A204.1 (cell line): Measurements from ENCODE around the gene GRIK3.

ENCODE experiments used
- FAIRE-seq: peaks from 2 replicates; lab custom pipeline; 2012; peaks lifted over from hg19 to GRCh38; lab: Jason Lieb, UNC

Gene GRIK3

DNA sequence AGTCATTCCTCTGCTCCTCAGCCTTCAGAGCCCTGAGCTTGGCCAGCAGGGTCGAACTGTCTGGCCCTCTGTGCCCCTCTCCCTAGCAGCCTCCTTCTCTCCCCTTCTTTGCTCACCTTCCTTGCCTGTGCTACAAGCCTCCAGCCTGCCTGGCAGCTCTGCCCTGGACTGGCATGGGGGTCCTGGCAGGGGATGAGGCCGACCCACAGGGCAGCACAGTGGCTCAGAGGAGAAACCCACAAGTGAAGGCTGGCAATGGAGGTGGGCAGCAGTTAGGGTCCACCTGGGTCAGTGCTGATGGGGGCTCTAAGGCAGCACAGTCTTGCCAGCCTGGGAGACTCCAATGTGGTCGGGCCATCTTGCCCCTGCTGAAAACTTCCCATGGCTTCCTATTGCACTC, 274.2 kb downstream of the GRIK3 start:
- no peak for FAIRE-seq

DNA sequence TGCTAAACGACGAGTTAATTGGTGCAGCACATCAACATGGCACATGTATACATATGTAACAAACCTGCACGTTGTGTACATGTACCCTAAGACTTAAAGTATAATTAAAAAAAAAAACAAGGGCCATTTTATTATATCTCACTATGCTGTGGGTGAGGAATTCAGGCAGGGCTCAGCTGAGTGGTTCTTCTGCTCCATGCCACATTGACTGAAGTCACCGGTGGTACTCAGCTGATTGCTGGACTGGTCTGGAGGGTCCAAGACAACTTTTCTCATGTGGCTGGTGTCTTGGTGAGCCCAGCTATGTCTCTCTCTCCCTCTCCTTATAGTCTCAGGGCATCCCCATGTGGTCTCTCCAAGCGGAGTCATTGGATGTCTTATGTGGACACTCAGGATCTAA, 275.0 kb downstream of the GRIK3 start:
- FAIRE-seq = no peak

DNA sequence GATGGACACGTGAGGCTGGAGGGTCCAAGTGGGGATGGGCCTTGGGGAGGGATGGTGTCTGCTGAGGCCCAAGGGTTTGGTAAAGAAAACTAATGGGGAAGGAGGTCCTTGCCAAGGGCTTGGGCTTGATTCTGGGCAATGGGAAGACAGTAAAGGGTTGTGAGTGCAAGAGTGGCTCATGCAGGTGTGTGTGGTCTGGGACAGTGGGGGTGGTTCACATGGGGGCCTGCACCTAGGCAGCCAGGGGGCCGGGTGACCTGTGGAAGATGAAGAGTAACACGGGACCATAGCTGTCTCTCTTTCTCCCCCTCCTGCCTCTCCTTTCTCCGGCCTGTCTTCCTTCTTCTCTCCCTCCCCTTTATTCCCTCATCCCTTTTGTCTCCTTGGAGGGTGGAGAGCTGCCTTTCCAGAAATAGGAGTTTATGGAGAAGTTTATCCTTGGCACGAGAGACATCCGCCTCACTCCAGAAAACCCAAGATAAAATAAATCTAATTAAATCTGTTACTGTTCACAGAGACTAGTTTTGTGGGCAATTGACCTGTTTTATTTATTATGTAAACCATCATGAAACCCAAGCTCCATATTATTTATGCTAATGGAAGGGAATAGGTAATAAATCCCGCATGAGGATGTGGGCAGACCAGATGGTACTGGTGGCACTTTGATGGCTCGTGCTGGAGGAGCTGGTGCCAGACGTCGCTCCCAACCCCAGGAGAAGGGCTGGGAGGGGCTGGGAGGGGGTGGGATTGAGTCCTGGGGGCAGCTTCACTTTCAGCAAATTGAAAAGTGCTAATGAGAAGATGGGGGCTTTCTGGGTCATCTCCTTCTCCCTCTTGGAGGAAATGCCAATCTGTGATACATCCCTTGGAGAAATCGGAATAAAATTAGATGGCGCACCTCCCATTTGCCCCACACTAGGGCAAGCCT, 278.7 kb downstream of the GRIK3 start:
- FAIRE-seq = no peak

DNA sequence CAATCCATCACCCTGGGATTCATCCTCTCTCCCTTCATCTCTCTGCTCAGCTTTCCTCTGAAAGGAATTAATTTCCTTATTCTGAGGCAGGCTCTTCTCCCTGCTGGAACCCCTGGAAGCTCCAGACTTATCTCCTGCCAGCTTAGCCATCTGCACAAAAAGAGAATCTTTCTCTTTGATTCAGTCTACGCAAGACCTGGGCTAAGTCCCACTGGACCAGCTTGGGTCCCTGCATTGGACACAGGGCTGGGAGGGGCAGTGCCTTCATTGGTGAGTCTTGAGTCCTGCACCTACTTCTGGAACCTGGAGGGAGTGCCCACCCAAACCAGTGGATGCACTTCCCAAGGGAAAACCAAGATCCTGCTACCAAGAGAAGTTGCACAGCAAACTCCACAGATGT, 279.9 kb downstream of the GRIK3 start:
- FAIRE-seq = no peak

DNA sequence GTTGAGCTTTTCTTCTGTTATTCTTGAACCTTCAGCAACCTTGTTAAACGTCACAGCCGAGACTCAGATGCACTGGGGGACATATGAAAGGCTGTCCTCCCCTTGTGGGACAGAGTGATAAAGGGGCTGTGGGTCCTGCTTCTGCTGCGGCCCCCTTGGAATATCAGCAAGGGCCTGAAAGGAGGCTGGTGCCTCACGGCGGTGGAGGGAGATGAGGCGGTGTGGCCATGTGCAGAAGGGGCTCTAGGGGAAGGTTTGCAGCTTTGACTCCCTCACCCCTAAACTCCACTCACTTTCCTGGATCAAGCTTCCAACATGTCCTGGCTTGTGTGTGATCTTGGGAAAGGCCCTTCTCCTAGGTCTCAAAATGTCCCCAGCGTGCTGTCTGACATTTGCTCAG, 280.9 kb downstream of the GRIK3 start:
- FAIRE-seq = no peak

DNA sequence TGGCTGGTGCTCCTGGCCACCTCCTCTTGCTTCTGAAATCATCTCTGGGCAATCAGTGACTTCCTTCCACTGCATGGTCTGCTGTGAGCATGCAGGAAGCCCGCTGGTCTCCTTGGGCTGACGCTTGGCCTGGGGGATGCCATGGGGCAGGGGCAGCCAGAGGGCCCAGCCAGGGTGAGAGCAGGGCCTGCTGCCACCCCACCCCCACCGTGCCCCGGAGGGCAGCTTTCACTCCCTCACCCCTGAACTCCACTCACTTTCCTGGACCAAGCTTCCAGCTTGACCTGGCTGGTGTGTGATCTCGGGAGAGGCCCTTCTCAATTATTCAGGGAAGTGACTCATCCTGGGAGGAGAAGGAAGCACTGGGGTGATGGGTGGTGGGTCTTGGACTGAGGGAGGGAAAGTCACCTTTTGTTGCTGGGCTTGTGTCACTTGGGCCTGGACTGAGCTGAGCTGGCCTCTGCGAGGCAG, 281.4 kb downstream of the GRIK3 start:
- no peak for FAIRE-seq

DNA sequence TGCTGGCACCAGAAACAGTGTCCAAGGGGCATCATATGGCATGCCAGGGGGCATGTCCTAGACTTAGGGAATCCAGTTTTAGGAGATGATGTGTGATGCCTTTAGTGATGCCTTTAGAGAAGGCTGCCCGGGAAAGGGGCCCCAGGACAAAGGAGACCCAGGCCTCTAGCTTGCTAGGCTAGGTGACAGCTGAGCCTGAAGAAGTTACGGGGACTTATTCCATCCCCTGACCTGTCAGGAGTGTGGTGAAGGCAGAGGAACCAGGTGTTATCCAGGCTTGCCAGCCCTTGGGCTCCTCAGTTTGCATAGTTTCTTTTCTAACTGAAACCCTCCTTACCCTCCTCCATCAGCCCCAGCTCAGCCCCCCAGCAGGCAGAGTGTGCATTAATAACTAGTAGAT, 281.9 kb downstream of the GRIK3 start:
- no peak for FAIRE-seq

DNA sequence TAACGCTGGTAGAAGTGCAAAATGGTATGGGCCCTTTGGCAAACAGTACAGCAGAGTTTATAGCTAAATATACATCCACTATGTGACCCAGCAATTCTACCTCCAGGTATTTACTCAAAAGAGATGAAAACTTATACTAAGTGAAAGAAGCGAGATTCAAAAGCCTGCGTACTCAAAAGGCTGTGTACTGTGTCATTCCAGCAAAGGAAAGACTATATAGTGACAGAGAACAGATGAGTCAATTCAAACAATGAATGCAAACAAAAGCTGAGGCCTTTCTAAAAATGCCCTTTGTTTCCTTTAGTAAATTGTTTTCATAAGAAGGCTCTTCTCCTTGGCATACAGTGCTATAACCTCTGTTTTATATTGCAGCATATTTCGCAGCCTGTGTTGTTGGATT, 282.8 kb downstream of the GRIK3 start:
- FAIRE-seq = no peak

DNA sequence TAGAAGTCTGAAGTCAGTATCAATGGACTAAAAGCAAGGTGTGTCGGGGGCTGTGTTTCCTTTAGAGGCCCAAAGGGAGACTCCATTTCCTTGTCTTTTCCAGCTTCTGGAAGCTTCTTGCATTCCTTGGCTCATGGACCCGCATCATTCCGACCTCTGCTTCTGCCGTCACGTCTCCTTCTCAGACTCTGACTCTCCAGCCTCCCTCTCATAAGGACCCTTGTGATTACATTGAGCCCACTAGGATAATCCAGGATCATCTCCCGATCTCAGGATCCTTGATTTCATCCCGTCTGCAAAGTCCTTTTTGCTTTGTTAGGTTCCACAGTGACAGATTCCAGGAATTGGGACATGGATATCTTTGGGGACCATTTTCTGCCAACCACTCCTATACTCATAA, 285.8 kb downstream of the GRIK3 start:
- no peak for FAIRE-seq
